ENCODE results near the gene RGR.

Gene RGR

DNA sequence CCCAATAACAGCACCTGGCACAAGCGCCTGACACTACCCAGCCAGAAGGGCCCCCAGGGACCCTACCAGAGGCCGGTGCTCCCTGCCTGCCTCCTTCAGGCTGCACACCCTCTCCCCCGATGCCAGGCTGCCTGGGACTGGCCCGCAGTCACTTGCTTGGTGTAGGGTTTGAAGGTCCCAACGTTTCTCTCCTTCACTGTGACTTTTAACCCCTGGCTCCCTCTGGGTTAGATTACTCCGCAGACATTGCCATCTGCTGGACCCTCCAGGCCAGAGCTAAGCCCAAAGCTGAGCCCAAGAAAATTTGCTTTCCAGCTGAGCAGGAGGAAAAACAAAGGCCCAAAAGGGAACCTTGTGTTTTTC is 43.6 kb upstream of the RGR start:
- TF ChIP-seq, protein P1, sequence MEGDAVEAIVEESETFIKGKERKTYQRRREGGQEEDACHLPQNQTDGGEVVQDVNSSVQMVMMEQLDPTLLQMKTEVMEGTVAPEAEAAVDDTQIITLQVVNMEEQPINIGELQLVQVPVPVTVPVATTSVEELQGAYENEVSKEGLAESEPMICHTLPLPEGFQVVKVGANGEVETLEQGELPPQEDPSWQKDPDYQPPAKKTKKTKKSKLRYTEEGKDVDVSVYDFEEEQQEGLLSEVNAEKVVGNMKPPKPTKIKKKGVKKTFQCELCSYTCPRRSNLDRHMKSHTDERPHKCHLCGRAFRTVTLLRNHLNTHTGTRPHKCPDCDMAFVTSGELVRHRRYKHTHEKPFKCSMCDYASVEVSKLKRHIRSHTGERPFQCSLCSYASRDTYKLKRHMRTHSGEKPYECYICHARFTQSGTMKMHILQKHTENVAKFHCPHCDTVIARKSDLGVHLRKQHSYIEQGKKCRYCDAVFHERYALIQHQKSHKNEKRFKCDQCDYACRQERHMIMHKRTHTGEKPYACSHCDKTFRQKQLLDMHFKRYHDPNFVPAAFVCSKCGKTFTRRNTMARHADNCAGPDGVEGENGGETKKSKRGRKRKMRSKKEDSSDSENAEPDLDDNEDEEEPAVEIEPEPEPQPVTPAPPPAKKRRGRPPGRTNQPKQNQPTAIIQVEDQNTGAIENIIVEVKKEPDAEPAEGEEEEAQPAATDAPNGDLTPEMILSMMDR (IDR thresholded peaks at IDR 0.05; ENCODE audit: insufficient read depth, low read length, missing control alignments): no peak
- ChIA-PET POLR2A (no interaction called here), CTCF (no interaction called here)
- H3K4me3 ChIP-seq (ENCODE audit: low read depth, low read length): no peak overlapping the region
- no peak for DNase-seq (ENCODE audit: low read depth, low spot score)

DNA sequence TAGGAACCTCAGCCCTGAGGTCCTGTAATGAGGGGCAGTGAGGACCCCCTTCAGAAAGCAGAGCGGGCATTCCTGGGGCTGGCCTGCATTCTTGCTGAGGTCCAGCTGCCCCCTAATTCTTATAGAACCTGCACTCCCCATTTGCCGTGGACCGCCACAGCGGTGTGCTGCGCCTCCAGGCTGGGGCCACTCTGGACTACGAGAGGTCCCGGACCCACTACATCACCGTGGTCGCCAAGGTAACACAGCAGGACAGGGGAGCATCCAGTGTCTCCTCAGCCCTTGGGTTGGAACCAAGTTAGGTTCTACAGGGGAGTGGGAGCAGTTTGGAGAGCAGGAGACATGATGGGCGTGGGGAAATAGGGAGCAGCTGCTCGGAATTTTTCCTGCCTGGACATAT is 43.2 kb upstream of the RGR start:
- ChIA-PET CTCF (no interaction called here), POLR2A (no interaction called here)
- no peak overlapping the region for H3K4me3 ChIP-seq (ENCODE audit: low read depth, low read length)
- DNase-seq (ENCODE audit: low read depth, low spot score): no peak
- TF ChIP-seq, protein P1 (IDR thresholded peaks at IDR 0.05; ENCODE audit: insufficient read depth, low read length, missing control alignments): no peak

DNA sequence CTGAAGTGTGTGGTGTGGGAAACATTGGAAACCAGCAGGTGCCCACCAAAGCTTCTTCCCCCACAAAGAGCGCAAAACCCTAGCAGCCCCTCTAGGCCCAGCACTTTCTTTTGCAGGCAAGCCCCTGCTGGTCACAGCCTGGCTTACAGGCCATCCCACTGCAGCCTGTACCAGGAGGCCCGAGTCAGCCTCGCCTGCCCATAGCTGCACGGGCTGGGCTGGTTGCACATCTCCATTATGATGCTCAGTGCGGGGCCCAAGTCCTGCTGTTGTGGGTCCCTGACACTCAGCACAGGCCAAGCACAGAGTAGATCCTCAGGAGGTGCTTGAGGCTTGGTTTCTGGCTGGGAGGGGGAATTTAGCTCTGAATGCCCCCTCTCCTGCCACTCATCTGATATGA is 42.5 kb upstream of the RGR start:
- TF ChIP-seq, protein P1 (IDR thresholded peaks at IDR 0.05; ENCODE audit: insufficient read depth, low read length, missing control alignments): no peak
- POLR2A ChIA-PET: no interaction called here
- DNase-seq (ENCODE audit: low read depth, low spot score): no peak
- H3K4me3 ChIP-seq (ENCODE audit: low read depth, low read length): no peak overlapping the region
- CTCF ChIA-PET: no interaction called here

DNA sequence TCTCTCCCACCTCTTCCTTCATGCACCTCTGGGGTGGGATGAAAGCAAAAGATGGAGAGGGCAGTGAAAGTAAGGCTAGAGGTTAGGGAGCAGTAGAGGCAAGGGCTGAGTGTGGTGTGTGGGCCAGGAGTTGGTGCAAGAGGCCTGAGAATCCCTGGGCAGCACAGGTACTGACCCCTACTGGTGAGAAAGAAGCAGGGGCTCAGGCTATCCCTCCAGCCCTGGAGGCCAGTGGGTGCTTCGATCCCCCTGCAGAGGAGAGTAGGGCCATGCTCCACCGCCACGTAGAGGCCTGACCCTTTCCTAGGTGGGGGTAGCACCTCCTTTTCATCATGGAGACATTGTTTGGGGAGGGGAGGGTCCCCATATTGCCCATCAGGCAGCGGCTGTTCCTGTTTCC is 40.7 kb upstream of the RGR start:
- ChIA-PET CTCF (no interaction called here), POLR2A (no interaction called here)
- no peak overlapping the region for H3K4me3 ChIP-seq (ENCODE audit: low read depth, low read length)
- no peak for DNase-seq (ENCODE audit: low read depth, low spot score)
- TF ChIP-seq, protein P1 (IDR thresholded peaks at IDR 0.05; ENCODE audit: insufficient read depth, low read length, missing control alignments): peak; percentile 16

DNA sequence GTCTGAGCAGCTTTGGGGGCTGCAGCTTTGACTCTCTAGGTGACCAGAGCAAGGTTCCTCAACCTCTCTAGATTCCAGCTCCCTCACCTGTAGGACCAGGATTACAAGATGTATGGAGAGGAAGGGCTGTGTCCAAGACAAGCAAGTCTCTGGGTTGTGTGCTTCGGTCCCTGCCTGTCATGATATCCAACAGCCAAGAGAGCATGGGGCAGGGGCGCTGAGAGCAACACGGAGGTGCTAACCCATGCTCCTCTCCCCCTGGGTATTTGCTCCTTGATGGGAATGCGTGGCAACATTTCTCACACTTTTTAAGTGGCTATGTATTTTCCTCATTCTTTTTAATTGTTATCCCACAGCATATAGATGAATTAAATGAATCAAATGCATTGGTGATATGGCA is 40.2 kb upstream of the RGR start:
- TF ChIP-seq, protein P1 (IDR thresholded peaks at IDR 0.05; ENCODE audit: insufficient read depth, low read length, missing control alignments): no peak
- no peak for DNase-seq (ENCODE audit: low read depth, low spot score)
- POLR2A ChIA-PET: no interaction called here
- H3K4me3 ChIP-seq (ENCODE audit: low read depth, low read length): no peak overlapping the region
- CTCF ChIA-PET: interaction anchor here (1.1 kb wide), 1 partner anchor 23 kb away, joined by 3 read pairs; no protein-coding TSS in a partner anchor

DNA sequence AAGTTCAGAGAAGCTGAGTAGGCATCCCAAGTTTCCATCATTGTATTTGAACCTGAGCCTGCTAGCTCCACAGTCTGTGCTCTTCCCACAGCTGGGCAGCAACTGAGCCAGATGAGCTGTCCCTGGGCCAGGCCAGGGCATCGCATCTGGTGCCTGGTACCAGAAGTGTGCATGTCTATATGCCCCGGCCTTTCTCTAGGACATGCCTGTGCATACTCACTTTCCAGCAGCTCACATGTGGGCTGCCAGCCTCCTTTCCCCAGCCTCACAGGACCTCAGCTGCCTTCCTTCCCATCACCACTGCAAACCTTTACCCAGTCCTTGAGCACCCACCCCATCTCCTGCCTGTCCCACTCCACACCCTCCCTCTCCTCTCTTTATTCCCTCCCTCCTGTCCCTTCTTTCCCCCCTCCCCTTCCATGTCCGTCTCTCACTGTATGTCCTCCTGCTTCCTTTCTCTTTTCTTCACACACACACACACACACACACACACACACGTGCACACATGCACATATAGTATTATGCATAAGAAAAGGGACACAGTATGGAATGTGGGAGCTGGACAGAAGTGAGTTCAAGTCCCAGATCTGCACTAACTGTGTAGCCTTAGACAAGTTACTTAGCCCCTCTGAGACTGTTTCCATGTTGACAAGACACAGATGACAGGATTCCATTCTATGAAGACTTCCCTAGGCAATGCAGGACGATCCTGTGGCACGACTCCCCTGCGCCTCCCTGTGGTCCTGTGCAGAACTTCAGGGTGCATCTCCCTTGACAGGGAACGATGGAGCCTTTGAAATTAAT is 39.6 kb upstream of the RGR start:
- no peak for DNase-seq (ENCODE audit: low read depth, low spot score)

More for the DNA sequence above, 39.6 kb upstream of the RGR start:
- TF ChIP-seq, protein P1 (IDR thresholded peaks at IDR 0.05; ENCODE audit: insufficient read depth, low read length, missing control alignments): peak; percentile 77
- ChIA-PET CTCF (interaction anchor here (0.7 to 1.5 kb wide), 3 partner anchors 24 to 332 kb away, joined by 3 to 5 read pairs (median 3); no protein-coding TSS in a partner anchor), POLR2A (no interaction called here)
- no peak overlapping the region for H3K4me3 ChIP-seq (ENCODE audit: low read depth, low read length)

All from AG04449 (cell line).